Sciatic nerve (tissue), 2 donors: Measurements from ENCODE around the gene OVOL3. TPM values are rescaled to one million over a fixed set of nuclear protein-coding genes. Genes with fewer than 3 reads are reported as not detected.
A peak's percentile ranks its signal among the peaks of the same experiment; 100 is the strongest.
"Not testable (repeated sequence)": the region's sequence is repeated elsewhere in the genome, so short reads cannot be mapped to it uniquely, and the experiment has no call there.

Experiments
- ATAC-seq: fragments of 200-7000 bp; cut with Tn5 transposase; one replicate; pipeline ENCODE4 v1.9.1; 2020; ENCODE audit warnings: mild to moderate bottlenecking, moderate library complexity
- DNase-seq: peaks from one replicate; pipeline ENCODE4 v3.0.0-alpha.2; 2020; ENCODE audit warnings: low spot score
- intact Hi-C: fragments of 100-400 bp; cut with DNase I; formaldehyde crosslinking; loops from one replicate; pipeline ENCODE4 v1.14.2; 2022
- total RNA-seq: library from RNA; stranded (reverse); fragmentation: NEBNext Ultra II Directional; extraction: Animal tissue kit (Norgen Biotek cat#: 25700); gene quantifications from one replicate; pipeline ENCODE4 v1.2.1, GENCODE V29; 2021
- donor health status: DM: no; HTN: no; CAD: no.
- donor health status: DM: no; HTN: no; CAD: no.

Gene OVOL3
- not detected for total RNA-seq

DNA sequence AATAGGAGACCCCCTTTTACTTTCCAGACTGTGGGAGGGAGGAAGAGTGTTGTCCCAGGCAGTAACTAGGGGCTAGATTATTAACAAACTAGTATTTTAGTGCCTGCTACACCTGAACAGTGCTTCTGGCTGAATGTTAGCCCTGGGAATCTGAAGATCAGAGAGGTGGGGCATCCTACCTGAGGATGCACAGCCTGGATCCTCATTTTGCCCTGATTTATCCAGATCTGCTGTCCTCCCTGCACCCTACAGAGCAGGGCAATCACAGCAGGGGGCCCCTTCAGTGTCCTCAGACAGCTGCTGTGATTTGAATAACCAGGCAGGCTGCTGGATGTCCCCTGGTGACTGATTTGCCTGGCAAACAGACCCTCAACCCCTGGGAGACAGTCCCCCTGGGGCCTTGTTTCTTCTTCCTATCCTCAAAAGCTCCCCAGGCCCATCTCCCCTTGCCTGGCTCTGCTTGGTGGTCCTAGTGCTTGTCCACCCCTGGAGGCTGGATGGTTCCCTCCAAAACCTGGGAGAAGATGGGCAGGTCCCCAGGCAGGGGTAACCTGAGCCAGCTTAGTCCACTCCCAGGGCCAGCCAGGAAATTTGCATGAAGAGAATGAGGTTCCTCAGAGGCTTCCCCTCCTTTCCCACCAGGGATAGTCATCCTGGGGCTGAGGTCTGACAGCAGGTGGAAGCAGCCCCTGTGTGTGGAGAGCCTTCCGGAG, at the start of gene OVOL3:
OVOL3 (plus strand) TSS at position 657 of the 713 bp plus-strand sequence. CDS start 60 bp downstream, outside the sequence.
- intact Hi-C loops, result loop anchor here (10.0 kb wide), 1 partner anchor 46 kb away; no protein-coding TSS in a partner anchor
- ATAC-seq (no peak), DNase-seq (no peak)

DNA sequence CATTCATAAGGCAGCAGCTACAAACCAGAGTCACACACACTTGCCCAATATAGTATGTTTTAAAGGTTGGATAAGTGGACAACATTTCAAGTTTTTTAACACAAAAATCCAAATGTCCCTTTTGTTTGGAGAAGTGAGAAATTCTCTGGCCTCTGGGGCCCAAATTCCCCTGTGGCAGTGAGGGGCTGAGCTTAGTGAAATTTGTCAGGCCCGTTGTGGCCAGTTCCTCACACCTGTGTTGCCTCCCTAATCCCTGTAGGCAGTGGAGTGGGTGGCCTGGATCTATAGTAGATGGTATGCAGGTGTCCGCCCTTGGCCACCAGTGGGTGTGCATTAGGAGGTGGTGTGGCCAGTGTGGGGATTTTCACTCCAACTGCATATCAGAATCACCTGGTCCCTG, 49.6 kb upstream of the OVOL3 start:
- ATAC-seq, result no peak
- intact Hi-C loops, result loop anchor here (10.0 kb wide), 1 partner anchor 53 kb away; the partner anchor contains the start of genes OVOL3, POLR2I and TBCB
- DNase-seq, result no peak

- no peak for DNase-seq
- no peak for ATAC-seq
- intact Hi-C loops, result loop anchor here (10.0 kb wide), 1 partner anchor 50 kb away; the partner anchor contains the start of genes OVOL3, POLR2I and TBCB
Observed at GRCh38 chr19:36064826-36065225, 46.1 kb upstream of the OVOL3 start.

DNA sequence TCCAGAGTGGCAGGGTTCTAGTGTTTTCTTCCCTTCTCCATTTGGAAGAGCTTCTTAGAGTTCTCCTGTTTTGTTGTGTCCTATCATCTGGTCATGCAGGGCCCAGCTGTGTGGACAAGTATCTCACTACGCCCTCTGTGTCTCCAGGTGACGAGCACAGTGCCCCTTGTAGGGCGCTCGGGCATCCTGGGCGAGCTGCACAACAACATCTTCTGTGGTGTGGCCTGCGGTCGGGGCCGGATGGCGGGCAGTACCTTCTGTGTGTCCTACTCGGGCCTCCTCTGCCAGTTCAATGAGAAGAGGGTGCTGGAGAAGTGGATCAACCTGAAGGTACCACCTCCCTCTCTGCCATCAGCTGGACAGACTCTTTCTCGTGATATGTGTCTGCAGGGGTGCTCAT, 43.3 kb upstream of the OVOL3 start:
- DNase-seq (no peak), ATAC-seq (no peak)
- intact Hi-C loops, result loop anchor here (10.0 kb wide), 1 partner anchor 47 kb away; the partner anchor contains the start of genes OVOL3, POLR2I and TBCB

DNA sequence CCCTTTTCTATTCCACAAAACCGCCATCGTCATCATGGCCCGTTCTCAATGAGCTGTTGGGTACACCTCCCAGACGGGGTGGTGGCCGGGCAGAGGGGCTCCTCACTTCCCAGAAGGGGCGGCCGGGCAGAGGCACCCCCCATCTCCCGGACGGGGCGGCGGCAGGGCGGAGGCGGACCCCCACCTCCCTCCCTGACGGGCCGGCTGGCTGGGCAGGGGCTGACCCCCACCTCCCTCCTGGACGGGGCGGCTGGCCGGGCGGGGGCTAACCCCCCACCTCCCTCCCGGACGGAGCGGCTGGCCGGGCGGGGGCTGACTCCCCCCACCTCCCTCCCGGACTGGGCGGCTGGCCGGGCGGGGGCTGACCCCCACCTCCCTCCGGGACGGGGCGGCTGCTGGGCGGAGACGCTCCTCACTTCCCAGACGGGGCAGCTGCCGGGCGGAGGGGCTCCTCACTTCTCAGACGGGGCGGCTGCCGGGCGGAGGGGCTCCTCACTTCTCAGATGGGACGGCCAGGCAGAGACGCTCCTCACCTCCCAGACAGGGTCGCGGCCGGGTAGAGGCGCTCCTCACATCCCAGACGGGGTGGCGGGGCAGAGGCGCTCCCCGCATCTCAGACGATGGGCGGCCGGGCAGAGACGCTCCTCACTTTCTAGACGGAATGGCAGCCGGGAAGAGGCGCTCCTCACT, 42.0 kb upstream of the OVOL3 start:
- intact Hi-C loops, result loop anchor here (10.0 kb wide), 1 partner anchor 46 kb away; the partner anchor contains the start of genes OVOL3, POLR2I and TBCB
- ATAC-seq, result not testable (repeated sequence)

GRCh38 chr19:36072081-36072480, 38.9 kb upstream of the OVOL3 start:
- intact Hi-C loops, result no loop called here
- DNase-seq (no peak), ATAC-seq (no peak)

More for the DNA sequence above, 42.0 kb upstream of the OVOL3 start:
- DNase-seq, result not testable (repeated sequence)

DNA sequence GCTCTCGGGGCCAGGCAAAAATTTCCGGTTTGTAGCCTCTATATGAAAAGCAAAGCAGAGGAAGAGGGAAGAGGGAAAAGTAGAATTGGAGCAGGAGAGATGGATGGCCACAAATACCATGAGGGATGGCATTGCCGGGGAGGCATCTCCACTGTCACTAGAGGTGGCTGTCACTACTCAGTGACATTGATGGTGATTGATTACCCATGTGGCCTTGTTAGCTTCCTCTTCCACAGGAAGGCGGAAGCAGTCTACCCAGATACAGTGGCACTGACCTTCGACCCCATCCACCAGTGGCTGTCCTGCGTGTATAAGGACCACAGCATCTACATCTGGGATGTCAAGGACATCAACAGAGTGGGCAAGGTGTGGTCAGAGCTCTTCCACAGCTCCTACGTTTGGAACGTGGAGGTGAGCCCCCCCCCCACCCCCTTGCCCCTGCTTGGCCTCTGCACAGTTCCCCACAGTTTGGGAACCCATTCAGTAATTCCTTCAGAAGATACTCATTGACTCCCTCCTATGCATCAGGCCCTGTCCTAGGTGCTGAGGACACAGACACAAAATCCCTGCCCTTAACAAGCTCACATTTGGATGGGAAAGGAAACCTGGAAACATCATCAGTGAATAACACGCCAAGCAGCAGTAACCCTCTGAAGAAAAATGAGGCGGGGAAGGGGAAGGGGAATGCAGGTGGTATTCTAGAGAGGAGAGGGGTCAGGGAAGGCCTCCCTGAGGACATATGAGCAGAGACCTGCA, 37.6 kb upstream of the OVOL3 start:
- DNase-seq (no peak), ATAC-seq (no peak)
- intact Hi-C loops, result no loop called here

DNA sequence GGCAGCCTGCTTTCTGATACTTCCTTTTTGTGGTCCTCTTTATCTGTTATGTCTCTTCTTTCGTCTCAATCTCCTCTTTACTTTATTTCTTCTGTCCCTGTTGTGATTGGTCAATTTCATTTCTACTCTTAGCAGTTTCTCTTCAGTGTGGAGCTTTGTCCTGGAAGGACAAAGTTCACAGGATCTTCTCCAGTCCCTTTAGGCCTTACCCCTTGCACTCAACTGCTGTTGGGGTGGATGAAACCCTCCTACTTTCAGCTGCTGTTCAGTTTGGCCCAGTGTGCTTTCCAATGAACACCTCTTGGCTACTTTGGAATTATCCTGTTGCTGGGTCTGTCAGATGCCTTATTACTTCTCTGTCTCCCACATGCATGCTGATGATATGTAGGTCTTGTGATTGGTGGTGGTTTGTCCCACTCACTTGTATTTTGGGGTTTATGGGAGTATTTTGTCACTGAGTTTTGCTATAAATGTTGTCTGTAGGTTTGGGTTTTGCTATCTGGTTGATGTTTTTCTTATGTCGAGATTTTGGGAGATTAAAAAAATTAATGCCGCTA, 31.5 kb upstream of the OVOL3 start:
- intact Hi-C loops, result no loop called here
- DNase-seq, result no peak
- ATAC-seq, result no peak

GRCh38 chr19:36081385-36081784, 29.6 kb upstream of the OVOL3 start:
- DNase-seq (no peak), ATAC-seq (peak; percentile 79)
- intact Hi-C loops, result loop anchor here (5.0 kb wide), 1 partner anchor 1006 kb away; no protein-coding TSS in a partner anchor

DNA sequence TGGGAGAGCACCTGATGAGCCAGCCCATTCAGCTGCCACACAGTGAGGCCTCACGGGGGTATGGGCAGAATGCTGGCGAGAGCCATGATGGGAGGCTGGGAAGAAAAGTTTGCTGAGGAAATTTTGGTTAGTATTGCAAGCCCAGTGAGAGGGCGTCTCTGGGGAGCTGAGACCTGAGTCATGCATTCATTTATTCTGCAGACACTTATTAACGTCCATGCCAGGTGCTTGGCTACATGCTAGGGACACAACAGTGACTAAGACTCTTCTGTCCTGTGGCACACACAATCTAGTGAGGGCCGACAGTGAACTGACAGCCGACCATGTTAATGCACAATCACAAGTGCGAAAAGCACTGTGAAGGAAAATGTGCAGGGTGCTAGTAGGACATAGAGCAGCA, 29.0 kb upstream of the OVOL3 start:
- DNase-seq, result no peak
- intact Hi-C loops, result loop anchor here (5.0 kb wide), 1 partner anchor 1005 kb away; no protein-coding TSS in a partner anchor
- peak; percentile 61 for ATAC-seq

DNA sequence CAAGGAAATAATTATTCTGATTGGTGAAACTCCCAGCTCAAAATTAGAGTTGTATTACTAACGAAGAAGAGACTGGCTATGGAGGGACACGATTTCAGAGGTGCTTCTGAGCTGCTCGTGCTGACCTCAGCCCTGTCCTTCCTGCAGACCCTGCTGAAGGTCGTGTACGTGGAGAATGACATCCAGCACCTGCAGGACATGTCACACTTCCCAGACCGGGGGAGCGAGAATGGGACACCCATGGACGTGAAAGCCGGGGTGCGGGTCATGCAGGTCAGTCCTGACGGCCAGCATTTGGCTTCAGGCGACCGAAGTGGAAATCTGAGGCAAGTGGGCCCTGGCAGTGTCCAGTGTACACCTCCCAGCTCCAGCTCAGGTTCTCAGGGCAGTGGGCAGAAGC, 28.0 kb upstream of the OVOL3 start:
- no peak for ATAC-seq

DNA sequence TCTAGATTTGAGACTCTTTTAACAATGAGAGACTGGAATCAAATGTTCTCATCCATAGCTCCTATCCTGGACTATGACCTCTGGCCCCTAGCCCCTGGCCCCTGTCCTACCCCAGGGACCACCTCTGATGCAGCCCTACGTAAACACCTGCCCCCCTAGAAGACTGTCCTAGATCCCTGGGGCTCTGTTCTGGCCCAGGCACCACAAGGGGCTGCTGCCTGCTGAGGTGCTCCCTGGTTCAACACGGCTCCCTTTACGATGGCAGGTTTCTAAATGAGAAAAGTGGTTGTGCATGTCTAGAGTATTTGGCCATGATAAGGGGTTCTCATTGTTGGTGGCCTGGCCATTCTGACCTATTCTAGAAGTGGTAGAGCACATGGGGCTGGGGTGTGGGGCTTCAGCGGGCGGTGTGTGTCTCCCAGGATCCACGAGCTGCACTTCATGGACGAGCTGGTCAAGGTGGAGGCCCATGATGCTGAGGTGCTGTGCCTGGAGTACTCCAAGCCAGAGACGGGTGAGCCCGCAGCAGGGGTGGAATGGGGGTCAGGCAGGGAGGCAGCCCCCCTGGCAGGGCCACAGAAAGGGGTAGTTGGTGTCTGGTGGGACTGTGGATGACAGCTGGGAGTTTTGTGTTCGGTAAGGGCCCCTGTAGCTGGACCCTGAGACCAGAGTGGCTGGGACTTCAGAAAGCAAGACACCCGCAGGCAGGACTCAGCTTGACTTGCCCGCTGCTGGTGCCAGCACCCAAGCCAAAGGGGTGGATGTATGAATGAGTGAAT, 26.5 kb upstream of the OVOL3 start:
- ATAC-seq (no peak), DNase-seq (no peak)
- intact Hi-C loops, result loop anchor here (5.0 kb wide), 1 partner anchor 1003 kb away; no protein-coding TSS in a partner anchor

More for the DNA sequence above, 28.0 kb upstream of the OVOL3 start:
- intact Hi-C loops, result loop anchor here (5.0 kb wide), 1 partner anchor 1004 kb away; no protein-coding TSS in a partner anchor
- no peak for DNase-seq

GRCh38 chr19:36086326-36086725, 24.6 kb upstream of the OVOL3 start:
- ATAC-seq, result no peak
- intact Hi-C loops, result no loop called here
- no peak for DNase-seq

GRCh38 chr19:36089847-36090246, 21.1 kb upstream of the OVOL3 start:
- ATAC-seq, result no peak
- no peak for DNase-seq
- intact Hi-C loops, result no loop called here

- ATAC-seq (no peak), DNase-seq (no peak)
- intact Hi-C loops, result no loop called here
Observed at GRCh38 chr19:36090910-36091695, 19.8 kb upstream of the OVOL3 start.

GRCh38 chr19:36092566-36092965, 18.4 kb upstream of the OVOL3 start:
- ATAC-seq (no peak), DNase-seq (no peak)
- intact Hi-C loops, result no loop called here

DNA sequence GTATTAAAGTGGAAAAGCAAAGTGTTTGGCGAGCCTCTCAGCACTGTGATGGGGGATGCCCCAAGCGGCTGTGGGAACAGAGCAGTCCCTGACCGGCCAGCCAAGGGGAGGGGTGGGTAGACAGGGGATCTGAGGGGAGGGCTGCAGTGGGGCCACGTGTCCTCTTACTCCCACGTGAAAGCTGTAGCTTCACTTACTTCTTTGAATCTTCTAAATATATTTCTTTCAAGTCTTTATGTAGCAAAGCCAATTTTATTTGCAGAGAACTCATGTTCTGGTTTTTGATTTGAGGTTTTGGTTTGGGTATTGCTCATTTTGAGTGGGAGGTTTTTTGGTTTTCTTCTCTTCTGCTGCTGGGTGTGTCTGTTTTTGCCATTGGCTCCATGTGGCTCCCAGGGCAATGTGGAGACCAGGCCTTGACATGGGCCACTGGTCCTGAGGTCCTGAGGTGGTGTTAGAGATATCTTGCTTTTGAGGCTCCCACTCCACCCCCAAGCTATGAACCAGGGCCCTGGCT, 17.7 kb upstream of the OVOL3 start:
- DNase-seq (no peak), ATAC-seq (no peak)
- intact Hi-C loops, result no loop called here
